GM19324 (cell line): ENCODE measurements around the gene ITM2C.

Experiments used
- ATAC-seq: cut with Tn5 transposase; IDR thresholded peaks from one replicate; pipeline ENCODE4 v1.9.1; 2021; ENCODE audit warnings: mild to moderate bottlenecking, moderate library complexity; ENCODE audit not compliant: unreplicated experiment, low FRiP score

Gene ITM2C

GRCh38 chr2:230872151-230872967 is 7.6 kb downstream of the ITM2C start:
- ATAC-seq = no peak

GRCh38 chr2:230872968-230873660 is 8.4 kb downstream of the ITM2C start:
- ATAC-seq = peak; percentile 64

GRCh38 chr2:230873661-230874401 is 9.1 kb downstream of the ITM2C start:
- peak; percentile 72 for ATAC-seq

- no peak for ATAC-seq
Measured at GRCh38 chr2:230874456-230874855, 9.7 kb downstream of the ITM2C start.

GRCh38 chr2:230874876-230875275 is 10.1 kb downstream of the ITM2C start:
- no peak for ATAC-seq

- ATAC-seq = no peak
Measured at GRCh38 chr2:230875347-230876315, 10.9 kb downstream of the ITM2C start.

GRCh38 chr2:230877116-230877758 is 12.5 kb downstream of the ITM2C start:
- ATAC-seq = no peak

- ATAC-seq = no peak
Measured at GRCh38 chr2:230877759-230878598, 13.2 kb downstream of the ITM2C start.

GRCh38 chr2:230878599-230879188 is 14.0 kb downstream of the ITM2C start:
- ATAC-seq = no peak

GRCh38 chr2:230879271-230879882 is 14.6 kb downstream of the ITM2C start:
- ATAC-seq = no peak

- ATAC-seq = no peak
Measured at GRCh38 chr2:230879891-230880290, 15.1 kb downstream of the ITM2C start.

GRCh38 chr2:230881840-230882239 is 17.1 kb downstream of the ITM2C start:
- ATAC-seq = no peak

GRCh38 chr2:230885463-230886130 is 20.9 kb downstream of the ITM2C start:
- ATAC-seq = no peak

GRCh38 chr2:230886206-230886605 is 21.5 kb downstream of the ITM2C start:
- ATAC-seq = no peak

GRCh38 chr2:230886671-230887071 is 21.9 kb downstream of the ITM2C start:
- no peak for ATAC-seq

- no peak for ATAC-seq
Measured at GRCh38 chr2:230887342-230887741, 22.6 kb downstream of the ITM2C start.

GRCh38 chr2:230888824-230889400 is 24.2 kb downstream of the ITM2C start:
- no peak for ATAC-seq
